ENCODE data around the gene GMDS.

The GMDS gene

DNA sequence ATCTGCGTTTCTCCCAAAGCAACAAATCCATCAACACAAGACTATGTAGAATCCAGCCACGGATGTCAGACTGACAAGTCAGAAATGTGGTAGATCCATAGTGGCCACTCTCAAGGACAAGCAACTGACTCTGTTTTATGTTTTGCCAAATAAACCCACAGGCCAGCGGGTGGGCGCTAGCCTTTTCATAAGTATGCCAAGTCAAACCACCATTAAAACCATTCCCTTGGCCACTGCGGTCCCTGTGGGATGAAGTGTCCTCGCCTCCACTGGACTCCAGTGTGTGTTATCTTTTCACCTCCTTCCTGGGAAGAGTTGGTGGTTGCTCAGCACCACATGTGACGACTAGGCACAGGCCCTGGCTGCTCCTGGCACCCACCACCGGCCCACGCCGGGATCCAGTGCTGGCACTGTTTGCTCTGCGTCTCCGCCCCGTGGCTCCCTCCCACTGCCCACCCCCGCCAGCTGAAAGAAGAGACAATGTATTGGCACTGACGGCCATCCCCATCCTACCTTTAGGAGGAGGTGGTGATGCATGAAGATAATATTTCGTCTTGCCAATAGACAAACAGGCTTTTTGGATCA is 532.3 kb downstream of the GMDS start:
- no peak overlapping the region for H3K4me3 ChIP-seq (ENCODE audit: low read depth, low read length)
- DNase-seq (ENCODE audit: low read depth): no peak
- TF ChIP-seq, protein P1, sequence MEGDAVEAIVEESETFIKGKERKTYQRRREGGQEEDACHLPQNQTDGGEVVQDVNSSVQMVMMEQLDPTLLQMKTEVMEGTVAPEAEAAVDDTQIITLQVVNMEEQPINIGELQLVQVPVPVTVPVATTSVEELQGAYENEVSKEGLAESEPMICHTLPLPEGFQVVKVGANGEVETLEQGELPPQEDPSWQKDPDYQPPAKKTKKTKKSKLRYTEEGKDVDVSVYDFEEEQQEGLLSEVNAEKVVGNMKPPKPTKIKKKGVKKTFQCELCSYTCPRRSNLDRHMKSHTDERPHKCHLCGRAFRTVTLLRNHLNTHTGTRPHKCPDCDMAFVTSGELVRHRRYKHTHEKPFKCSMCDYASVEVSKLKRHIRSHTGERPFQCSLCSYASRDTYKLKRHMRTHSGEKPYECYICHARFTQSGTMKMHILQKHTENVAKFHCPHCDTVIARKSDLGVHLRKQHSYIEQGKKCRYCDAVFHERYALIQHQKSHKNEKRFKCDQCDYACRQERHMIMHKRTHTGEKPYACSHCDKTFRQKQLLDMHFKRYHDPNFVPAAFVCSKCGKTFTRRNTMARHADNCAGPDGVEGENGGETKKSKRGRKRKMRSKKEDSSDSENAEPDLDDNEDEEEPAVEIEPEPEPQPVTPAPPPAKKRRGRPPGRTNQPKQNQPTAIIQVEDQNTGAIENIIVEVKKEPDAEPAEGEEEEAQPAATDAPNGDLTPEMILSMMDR (IDR thresholded peaks at IDR 0.05; ENCODE audit: insufficient read depth, low read depth, low read length, missing control alignments): no peak

GRCh38 chr6:1712451-1712850 is 533.0 kb downstream of the GMDS start:
- TF ChIP-seq, protein P1 (IDR thresholded peaks at IDR 0.05; ENCODE audit: insufficient read depth, low read depth, low read length, missing control alignments): no peak
- DNase-seq (ENCODE audit: low read depth): no peak
- H3K4me3 ChIP-seq (ENCODE audit: low read depth, low read length): no peak overlapping the region

DNA sequence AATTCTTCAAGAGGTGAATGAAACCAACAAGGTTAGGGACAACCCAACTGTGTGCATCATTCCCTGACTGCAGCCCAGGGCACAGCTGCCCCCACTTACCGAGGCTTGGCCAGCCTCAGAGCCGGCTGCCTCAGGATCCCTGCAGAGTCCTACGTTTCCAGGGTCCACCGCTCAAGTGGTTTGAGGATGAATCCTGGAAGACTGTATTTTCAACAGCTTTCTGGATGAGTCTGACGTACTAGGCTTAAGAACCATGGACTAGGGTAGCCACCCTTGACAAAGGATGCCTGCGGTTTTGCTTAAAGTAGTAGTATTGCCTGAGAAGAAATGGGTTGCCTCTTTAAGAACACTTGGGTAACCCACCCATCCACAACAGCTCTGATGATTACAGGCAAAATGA is 534.3 kb downstream of the GMDS start:
- no peak for DNase-seq (ENCODE audit: low read depth)
- H3K4me3 ChIP-seq (ENCODE audit: low read depth, low read length): no peak overlapping the region
- TF ChIP-seq, protein P1 (IDR thresholded peaks at IDR 0.05; ENCODE audit: insufficient read depth, low read depth, low read length, missing control alignments): no peak

DNA sequence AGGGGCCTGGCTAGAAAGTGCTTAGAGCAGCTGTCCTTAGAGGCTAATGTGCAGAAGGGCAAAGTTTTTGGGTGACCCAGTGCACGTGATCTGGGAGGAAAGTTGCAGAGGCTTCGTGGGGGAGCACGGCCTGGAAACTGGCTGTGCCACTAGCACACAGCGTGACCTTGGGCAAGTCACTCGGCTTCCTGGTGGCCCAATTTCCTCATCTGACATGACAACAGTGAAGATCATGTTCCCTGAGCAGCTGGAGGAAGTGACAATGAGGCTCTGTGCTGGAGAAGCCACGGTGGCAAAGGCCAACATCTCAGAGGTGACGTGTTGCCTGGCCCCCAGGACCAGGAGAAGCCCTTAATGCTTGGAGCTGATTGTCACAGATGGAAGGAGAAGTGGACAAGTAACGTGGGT is 536.2 kb downstream of the GMDS start:
- TF ChIP-seq, protein P1 (IDR thresholded peaks at IDR 0.05; ENCODE audit: insufficient read depth, low read depth, low read length, missing control alignments): no peak
- no peak for DNase-seq (ENCODE audit: low read depth)
- no peak overlapping the region for H3K4me3 ChIP-seq (ENCODE audit: low read depth, low read length)

- TF ChIP-seq, protein P1 (IDR thresholded peaks at IDR 0.05; ENCODE audit: insufficient read depth, low read depth, low read length, missing control alignments): no peak
- DNase-seq (ENCODE audit: low read depth): no peak
- H3K4me3 ChIP-seq (ENCODE audit: low read depth, low read length): no peak overlapping the region
Observed at GRCh38 chr6:1708820-1709219, 536.6 kb downstream of the GMDS start.

- no peak overlapping the region for H3K4me3 ChIP-seq (ENCODE audit: low read depth, low read length)
- no peak for DNase-seq (ENCODE audit: low read depth)
- TF ChIP-seq, protein P1 (IDR thresholded peaks at IDR 0.05; ENCODE audit: insufficient read depth, low read depth, low read length, missing control alignments): no peak
Observed at GRCh38 chr6:1708122-1708521, 537.3 kb downstream of the GMDS start.

DNA sequence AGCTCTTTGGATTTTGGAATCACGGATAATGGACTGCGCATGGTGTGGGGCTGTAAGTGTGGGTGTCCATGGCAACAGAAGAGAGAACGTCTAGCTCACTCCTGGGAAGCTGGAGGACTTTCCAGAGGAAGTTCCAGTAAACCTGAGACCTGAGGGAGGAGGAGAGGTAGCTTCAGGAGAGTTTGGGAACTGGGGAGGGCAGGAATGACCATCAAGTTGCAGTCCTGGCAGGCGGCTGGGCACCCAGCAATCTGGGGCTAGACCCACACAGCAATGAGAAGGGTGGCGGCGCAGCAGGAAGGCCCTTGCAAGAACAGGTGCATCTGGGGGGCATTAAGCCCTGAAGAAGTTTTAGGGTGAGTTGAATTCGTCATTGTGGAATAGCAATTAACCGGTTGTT is 539.8 kb downstream of the GMDS start:
- H3K4me3 ChIP-seq (ENCODE audit: low read depth, low read length): no peak overlapping the region
- TF ChIP-seq, protein P1 (IDR thresholded peaks at IDR 0.05; ENCODE audit: insufficient read depth, low read depth, low read length, missing control alignments): no peak
- DNase-seq (ENCODE audit: low read depth): no peak
